Myocyte (in vitro differentiated cells): ENCODE measurements around the gene LMF1. TPM values are rescaled to one million over a fixed set of nuclear protein-coding genes. Genes with fewer than 3 reads are reported as not detected.
A peak's percentile ranks its signal among the peaks of the same experiment; 100 is the strongest.

Experiments used
- DNase-seq: peaks from one replicate; pipeline ENCODE4 v3.0.0-alpha.2; 2012; ENCODE audit warnings: low read depth
- total RNA-seq: library from RNA; depleted of rRNA; stranded (reverse); fragments of >200 nt; gene quantifications from 2 replicates; pipeline ENCODE4 v1.2.3, GENCODE V29; 2014

The LMF1 gene
- total RNA-seq, 1 donor from 2014 or later = 67.9 TPM

DNA sequence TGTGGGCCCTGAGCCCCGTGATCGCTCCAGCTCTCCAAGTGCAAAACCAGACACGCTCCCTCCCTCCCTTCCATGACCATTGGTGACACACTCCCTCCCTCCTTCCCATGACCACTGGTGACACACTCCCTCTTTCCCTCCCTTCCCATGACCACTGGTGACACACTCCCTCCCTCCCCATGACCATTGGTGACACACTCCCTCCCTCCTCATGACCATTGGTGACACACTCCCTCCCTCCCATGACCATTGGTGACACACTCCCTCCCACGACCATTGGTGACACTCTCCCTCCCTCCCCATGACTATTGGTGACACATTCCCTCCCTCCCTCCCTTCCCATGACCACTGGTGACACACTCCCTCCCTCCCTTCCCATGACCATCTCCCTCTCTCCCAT is 56.3 kb downstream of the LMF1 start:
- DNase-seq = no peak

DNA sequence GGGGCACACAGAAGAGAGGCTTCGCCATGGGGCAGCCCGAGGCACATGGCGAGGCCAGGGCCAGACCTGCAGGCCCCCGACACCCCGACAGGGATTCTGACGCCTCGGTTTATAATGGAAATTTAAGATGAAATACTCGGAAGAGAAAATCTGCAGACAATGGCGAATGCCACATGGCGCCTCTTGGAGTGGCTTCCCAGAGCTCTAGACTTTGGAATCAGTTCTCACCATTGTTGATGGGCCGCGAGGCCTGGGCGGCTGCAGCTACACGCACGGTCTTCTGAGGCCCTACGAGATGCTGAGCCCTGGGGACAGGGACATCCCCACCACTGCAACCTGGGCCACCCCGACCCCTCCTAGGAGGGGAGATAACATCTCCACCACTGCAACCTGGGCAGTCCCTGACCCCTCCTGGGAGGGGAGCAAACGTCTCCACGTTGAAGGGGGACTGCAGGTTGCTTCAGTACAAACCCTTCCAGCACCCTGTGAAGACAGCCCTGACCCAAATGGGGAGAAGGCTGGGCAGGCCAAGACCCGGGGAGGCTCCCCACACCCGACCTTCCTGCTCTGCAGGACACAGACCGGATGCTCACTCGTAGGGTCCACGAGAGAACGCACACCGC is 56.9 kb downstream of the LMF1 start:
- DNase-seq = no peak

DNA sequence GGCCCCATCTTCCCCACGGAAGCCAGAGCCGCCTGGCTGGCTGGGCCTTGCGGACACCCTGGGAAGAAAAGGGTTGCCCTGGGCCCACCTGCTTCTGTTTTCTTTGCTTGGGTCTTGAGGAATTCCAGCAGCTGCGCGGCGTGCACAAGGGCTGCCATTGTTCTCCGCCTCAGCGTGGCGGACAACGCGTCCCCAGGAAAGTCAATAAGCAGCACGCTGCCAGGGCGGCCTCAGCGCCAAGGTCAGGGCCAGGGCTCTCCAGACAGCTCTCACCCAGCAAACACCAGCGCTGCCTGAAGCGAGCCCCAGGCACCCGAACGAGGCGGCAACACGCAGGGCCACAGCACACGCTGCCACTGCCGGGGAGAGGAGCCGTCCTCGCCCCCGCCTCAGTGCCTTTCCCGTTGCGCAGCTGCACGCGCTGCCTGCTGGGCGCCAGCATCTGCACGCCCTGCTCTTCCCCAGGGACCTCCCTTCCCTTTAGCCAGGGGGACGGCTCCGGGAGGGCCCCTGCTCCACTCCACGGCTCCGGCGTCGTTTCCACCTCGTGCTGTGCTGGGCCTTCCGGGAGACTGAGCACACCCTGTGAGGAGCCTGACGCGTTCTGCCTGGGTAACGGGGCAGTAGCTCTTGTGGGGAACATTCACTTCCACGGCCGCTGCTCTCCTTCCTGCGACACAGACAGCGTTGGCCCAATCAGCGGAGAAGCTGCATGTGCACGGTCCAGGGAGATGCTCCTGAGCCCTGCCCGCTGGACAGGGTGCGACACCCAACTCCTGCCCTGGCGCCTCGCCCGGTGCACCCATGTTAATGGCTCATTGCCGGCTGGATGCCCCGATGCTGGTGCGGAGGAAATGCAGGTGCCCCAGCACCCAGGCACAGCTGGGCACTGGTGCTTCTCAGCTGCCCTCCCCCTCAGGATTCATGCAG is 57.8 kb downstream of the LMF1 start:
- DNase-seq = peak; percentile 23

DNA sequence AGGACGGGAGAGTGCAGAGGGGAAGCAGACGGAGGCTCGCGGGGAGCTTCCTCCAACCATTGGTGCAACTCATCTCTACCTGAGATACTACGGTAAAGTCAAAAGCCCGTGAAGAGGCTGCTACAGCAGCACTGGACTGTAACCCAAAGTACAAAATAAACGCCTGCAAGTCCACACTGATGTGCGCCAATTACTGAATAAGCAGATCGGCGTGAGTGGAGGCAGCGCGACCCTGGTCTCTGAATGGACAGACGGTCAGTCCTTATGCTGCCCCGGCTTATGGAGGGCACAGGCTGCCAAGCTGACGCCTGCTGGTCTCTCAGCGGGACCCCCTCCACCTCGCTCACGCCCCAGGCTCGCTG is 58.5 kb downstream of the LMF1 start:
- DNase-seq = no peak

DNA sequence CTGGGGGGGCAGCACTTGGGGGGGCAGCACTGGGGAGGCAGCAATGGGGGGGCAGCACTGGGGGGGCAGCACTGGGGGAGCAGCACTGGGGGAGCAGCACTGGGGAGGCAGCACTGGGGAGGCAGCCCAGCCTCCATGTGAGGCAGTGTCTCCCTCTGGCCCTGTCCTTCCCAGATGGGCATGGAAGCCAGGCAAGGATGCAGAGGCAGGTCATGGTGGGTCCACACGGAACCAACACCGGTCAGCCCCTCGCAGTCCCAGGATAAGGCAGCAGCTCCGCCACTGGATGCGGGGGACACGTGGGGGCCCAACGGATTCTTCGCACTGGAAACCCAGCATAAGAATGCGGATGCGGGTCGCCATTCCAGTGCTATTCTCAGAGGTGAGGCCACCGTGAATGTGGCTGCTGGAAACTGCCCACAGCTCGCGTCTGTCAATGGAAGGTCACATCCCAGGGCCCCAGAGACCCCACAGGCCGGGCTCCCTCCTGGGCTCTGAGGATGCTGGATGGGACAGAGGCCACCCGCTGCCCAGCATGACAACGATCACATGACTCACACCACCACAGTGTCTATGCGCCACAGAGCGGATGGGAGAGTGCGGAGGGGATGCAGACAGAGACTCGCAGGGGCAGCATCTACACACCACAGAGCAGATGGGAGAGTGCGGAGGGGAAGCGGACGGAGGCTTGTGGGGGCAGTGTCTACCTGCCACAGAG is 59.0 kb downstream of the LMF1 start:
- no peak for DNase-seq

DNA sequence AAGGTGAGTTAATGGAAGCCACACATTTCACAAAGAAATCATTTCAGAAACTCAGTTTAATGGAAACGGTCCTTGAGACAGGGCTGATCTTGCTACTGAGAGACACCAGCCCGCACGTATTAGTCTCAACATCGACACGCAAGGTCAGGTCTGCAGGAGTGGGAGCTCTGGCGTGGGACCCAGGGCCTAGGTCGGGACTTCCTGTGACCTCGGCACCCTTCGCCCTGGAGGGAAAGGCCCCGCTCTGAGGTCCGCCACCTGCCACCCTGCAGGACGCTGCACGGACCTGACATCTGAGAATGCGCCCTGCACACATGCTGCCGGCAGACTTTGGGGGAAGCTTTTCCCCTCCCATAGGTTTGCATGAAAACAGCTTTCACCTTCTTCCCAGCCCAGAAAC is 59.7 kb downstream of the LMF1 start:
- no peak for DNase-seq

DNA sequence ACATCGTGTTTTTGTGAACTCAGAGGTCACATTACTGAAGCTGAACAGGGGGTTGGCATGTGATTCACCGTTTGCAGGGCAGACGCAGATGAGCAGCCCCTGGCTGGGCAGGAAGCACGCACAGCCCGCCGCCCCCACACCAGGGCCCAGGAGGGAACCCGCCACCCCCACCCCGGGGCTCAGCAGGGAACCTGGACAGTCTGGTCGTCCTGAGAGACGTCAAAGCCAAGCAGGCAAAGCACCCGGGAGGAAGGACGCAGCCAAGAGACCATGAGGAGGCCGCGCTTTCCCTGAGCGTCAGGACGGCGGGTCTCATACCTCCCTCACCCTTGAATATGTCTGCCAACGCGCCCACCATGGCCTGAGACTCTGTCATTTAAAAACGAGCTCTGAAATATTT is 60.6 kb downstream of the LMF1 start:
- no peak for DNase-seq

DNA sequence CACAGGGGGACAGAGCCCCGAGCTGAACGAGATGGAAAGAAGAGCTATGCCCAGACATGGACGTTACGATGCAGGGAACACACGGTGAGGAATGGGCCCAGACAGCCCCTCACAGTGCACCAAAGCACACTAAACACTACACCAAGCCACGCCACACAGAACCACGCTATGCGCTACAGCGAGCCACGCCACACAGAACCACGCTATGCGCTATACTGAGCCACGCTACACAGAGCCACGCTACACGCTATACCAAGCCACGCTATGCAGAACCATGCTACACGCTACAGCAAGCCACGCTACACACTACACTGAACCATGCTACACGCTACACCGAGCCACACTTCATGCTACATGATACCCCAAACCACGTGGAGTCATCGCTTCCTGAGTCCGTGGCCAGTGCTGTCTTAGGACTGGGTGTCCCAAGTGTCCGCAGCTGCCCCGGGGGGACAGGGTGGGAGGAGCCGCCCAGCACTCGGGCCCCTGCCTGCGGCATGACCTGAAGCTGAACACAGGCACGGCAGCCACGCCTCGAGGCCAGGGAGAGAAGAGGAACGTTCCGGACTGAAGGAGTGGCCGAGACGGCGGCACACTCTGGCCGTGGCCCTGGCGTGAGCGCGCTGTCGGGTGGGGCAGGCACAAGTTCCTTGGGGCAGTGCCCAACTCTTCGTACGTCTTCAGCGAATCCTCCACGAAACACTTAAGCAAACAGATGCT is 61.3 kb downstream of the LMF1 start:
- DNase-seq = no peak

DNA sequence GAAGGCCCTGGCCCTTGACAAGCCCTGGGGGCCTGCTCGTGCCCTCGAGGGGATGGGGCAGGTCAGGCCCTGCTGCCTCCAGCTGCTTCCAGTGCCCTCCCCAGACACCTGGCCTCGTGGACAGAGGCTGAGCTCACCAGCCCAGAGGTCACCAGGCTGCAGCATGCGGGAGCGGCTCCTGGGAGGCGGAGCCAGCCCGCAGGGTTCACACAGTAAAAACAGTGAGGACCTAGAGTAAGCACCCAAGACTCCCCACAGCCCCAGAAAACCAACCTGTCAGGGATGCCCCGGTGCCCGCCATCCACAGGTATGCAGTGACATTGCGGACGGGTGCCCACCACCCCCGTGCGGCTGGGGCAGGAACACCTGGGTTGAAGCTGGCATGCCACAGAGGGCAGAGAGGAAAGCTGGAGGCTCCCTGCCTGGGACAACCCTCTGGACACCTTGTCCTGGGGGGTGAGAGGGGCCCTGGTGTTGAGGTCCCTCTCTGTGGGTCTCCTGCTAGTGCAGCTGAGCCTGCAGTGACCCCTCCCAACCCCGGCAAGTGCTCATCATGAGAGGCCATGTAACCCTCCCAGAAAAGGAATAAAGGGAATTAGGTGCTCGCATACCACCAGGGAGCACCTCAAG is 62.1 kb downstream of the LMF1 start:
- no peak for DNase-seq

DNA sequence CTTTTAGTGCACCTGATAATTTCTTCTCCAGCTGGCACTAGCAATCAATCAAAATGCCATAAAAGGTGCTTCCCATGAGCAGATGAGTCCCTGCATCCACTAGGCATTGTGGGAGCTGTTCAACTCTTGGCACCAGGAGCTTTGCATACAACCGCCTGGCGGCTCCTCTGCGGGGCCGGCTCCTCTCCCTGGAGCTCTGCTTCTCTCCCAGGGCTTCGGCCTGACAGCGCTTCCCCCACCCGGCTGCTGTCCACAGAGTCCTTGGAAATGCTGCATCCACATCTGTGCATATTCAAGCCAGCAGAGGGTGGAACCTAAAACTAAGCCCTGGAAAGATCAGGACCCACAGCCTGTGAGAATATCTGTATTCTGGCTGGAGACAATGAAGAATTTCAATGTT is 62.9 kb downstream of the LMF1 start:
- no peak for DNase-seq

DNA sequence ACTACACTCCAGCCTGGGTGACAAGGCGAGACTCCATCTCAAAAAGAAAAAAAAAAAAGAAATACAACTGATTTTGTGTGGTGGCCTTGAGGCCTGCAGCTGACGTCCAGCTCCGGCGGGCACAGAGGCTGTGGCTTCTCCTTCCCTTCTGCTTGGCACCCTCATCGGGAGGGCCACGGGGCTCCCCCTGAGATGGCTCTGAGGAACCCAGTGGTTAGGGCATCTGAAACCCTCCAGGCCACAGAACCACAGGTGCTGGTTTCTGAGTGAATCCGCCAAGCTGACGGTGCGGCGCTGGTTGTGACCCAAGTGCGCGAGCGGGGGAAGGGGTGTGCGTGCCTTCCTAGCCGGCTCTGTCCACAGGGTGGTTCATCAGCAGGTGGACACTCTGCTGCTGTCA is 63.4 kb downstream of the LMF1 start:
- DNase-seq = no peak

DNA sequence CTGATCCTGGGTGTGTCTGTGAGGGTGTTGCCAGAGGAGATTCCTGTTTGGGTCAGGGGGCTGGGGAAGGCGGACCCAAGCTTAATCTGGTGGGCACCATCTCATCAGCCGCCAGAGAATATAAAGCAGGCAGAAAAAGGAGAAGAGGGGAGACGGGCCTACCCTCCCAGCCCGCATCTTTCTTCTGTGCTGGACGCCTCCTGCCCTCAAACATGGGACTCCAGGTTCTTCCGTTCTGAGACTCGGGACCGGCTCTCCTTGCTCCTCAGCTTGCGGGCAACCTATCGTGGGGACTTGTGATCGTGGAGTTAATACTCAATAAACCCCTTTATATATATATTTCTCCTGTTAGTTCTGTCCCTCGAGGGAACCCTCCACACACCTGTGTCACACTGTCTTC is 64.5 kb downstream of the LMF1 start:
- DNase-seq = no peak

DNA sequence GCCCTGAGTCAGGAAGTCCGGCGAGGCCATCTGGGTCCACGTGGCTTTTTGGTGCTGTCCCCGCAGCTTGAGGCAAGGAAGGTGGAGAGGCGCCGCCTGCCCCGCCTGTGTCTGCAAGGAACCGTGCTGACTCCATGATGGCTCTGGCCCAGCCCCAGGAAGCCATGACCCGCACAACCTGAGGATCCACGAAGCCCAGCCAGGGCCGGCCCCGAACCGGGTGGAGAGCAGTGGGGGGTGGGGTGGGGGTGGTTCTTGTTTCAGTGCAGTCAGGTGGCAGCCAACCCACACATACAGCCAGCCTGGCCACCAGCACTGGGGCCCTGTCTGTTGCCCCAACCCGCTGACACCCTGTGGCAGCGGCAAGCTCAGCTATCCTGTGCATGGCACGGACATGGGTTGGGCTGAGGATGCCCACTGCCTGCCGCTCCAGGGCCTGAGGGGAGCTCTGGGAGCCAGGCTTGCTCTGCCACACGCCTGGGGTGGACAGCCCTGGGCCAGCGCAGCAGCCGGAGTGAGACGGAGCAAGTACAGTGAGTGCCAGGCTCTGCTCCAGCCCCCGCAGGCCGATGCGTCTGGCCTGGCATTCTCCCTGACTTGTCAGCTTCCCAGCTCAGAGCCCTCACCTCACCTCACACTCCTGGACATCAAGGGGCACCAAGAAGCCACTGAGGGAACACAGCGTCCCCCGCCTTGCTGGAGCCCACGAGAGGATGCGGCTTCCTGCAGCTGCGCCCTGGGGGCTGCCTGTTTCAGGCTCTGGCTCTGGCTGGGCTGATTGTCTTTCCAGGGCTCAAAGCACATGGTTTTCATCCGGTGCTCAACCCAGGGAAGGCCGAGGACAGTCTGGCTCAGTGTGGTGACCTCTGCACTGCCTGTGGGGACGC is 68.8 kb downstream of the LMF1 start:
- DNase-seq = no peak

DNA sequence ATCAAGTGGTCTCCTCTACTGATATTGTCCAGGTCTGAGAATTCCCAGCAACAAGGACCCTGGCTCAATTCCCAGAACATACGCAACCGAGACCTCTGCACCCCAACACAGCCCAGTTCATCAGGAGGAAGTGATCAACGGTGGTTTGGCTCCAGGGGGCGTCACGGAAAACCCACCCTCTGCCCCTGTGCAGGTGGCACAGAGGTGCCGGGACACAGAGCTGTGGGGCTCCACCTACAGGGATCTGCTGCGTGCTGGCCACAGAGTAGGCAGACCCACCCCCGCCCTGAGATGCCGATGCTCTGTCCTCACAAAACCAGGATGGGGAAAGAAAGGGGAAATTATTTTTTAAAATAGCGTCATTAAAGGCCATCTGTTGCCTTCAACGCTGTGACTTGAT is 69.6 kb downstream of the LMF1 start:
- no peak for DNase-seq

DNA sequence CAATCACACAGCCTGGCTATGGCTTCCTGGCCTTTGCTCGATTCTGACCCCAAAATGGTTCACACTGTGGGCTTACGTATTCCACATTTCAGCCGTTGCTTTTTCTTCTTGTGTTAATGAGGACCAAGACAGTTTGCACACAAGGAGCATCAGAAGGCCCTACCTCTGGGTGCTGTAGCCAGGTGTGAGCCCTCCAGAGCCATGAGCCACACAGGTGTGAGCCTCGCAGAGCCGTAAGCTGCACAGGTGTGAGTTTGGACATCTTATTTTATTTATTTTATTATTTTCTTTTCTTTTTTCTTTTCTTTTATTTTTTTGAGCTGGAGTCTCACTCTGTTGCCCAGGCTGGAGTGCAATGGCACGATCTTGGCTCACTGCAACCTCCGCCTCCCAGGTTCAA is 70.6 kb downstream of the LMF1 start:
- DNase-seq = no peak

DNA sequence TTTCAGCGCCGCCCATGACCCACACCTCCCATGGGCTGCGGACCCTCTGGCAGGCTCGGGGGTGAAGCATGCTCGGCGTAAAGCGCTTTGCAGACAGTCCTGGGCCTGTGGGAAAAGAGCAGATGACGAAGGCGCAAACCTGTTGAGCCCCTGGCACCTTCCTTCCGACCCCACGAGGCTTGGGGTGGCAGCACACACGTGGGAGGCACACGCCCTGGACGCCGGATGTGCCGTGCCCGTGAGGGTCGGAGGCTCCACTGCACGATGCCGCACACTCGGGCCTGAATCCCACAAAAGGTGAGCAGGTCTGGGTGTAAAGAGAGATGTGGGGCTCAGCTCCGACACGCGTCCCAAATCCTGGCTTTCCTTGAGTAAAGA is 71.1 kb downstream of the LMF1 start:
- DNase-seq = no peak

DNA sequence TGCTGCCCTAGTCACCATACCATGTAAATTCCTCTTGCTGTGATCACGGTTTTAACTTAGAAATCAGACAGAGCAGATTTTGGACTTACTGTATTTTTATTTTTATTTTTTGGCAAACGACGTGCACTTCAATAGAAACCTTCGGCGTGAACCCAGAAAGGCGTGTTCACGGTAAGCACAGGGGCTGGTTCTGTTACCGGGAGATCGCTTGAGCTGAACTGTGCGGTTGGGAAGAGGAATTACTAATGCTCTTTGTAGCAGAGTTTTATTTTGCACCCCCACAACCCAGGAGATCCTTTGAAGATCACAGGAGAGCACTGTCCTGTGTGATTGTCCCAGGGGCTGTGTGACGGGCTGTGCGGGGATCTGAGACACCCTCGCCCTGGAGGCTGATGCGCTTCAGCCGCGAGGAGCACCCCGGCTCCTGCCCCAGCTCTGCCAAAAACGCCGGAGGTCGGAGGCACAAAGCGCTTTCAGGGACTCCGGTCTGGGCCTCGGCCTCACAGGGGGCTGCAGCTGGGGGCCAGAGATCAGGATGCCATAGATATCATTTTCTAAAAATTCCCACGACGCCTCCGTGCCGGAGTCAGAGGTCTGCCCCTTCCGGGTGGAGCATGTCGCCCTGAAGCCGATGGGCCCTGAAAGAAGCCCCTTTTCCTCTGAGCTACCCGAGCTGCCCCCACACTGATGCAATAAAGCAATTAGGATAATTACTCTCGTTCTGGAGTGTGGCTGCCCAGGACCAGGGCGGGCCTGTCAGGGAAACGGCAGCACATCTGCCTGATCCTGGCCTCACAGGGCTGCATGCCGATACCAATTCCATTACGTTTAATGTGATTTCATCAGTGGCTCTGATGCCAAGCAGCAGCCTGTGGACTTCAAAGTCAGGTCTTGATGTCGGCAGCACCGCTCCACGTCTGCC is 71.8 kb downstream of the LMF1 start:
- DNase-seq = no peak

DNA sequence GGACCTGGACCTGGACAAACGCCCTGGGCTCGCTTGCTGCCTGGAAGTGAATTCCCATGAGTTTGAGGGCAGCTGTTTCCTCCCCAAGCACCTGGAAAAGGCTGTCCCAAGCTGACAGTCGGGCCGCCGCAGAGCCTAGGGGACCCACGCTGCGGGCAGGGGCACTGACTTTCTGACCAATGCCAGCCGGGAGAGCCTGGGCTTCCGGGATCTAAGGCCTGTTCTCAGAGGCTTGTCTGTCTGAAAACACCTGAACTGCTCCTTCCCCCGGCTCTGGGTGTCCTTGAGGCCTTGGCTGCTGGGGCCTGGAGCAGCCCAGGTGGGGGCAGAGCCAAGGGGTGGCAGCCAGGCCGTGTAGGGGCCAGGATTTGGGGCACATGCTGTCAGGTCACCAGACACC is 72.6 kb downstream of the LMF1 start:
- DNase-seq = no peak

DNA sequence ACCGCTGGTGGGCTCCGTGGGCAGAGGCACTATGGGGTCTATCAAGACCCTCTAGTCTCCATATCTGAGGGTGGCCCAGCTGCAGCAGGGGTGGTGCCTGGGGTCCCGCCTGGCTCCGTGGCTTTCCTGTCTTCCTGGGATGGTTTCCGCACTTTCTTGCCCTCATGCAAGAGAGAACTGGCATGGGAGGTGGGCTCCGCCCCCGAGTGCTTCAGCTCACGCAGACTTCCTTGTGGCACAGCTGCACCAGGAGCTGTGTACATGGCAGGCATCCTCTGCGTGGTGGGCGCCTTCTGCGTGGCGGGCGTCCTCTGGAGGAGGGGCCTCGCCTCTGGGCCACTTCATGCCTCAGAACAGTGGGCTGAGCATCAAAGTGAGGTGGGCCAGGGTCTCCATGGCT is 73.1 kb downstream of the LMF1 start:
- DNase-seq = no peak
